Esophagus muscularis mucosa (tissue), 3 donors: ENCODE measurements around the gene GRM2.

Experiments
- EP300 ChIP-seq: sonication (generic); formaldehyde crosslinking; IDR thresholded peaks from one replicate; pipeline ENCODE4 v1.6.1; 2017; ENCODE audit warnings: antibody characterized with exemption
- TF ChIP-seq, protein P1 (sequence below), 3 experiments: fragments of 200-600 bp in 2 of 3; fragments of 450-650 bp in 1 of 3; sonication (generic) in 2 of 3; IDR thresholded peaks; one replicate each; pipeline ENCODE4 v1.5.1; 2017 to 2019; ENCODE audit warnings: antibody characterized with exemption in 3 of 3, mild to moderate bottlenecking in 2 of 3, moderate library complexity in 1 of 3

GRCh38 chr3:51670053-51670822 is 36.6 kb upstream of the GRM2 start:
- TF ChIP-seq, protein P1, sequence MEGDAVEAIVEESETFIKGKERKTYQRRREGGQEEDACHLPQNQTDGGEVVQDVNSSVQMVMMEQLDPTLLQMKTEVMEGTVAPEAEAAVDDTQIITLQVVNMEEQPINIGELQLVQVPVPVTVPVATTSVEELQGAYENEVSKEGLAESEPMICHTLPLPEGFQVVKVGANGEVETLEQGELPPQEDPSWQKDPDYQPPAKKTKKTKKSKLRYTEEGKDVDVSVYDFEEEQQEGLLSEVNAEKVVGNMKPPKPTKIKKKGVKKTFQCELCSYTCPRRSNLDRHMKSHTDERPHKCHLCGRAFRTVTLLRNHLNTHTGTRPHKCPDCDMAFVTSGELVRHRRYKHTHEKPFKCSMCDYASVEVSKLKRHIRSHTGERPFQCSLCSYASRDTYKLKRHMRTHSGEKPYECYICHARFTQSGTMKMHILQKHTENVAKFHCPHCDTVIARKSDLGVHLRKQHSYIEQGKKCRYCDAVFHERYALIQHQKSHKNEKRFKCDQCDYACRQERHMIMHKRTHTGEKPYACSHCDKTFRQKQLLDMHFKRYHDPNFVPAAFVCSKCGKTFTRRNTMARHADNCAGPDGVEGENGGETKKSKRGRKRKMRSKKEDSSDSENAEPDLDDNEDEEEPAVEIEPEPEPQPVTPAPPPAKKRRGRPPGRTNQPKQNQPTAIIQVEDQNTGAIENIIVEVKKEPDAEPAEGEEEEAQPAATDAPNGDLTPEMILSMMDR (IDR thresholded peaks at IDR 0.05) = no peak
- no peak for TF ChIP-seq EP300
